ENCODE results near the gene RAD51B. TPM values are rescaled to one million over a fixed set of nuclear protein-coding genes. Genes with fewer than 3 reads are reported as not detected.
"Not testable (repeated sequence)": the region's sequence is repeated elsewhere in the genome, so short reads cannot be mapped to it uniquely, and the experiment has no call there.

The RAD51B gene
- total RNA-seq, 1 experiment from 2014 or later = 14.2 TPM

- H3K4me1 Mint-ChIP-seq; H3K4me3 Mint-ChIP-seq; H3K27me3 Mint-ChIP-seq (ENCODE audit: low read depth); POLR2A ChIA-PET; H3K27ac Mint-ChIP-seq; ATAC-seq: not testable (repeated sequence)
- 0 out of 2 replicates have a peak, but pooled peaks have one; percentile 25 for TF ChIP-seq FOXK1 (CRISPR knock-in tag; IDR thresholded peaks at IDR 0.05)
- CTCF ChIA-PET = interaction anchor here (0.8 to 2.1 kb wide), 14 partner anchors 8 to 385 kb away, joined by 3 to 8 read pairs (median 4); partner anchors contain the start of gene ZFP36L1
- H3K9me3 Mint-ChIP-seq = peaks cover 16% of the 10 kb centered on the region
- peak; percentile 50 for DNase-seq (ENCODE audit: low spot score)
- H3K36me3 Mint-ChIP-seq = peaks cover 19% of the 10 kb centered on the region
Measured at GRCh38 chr14:68434173-68434572, 614.6 kb downstream of the RAD51B start.

- H3K27ac Mint-ChIP-seq; H3K27me3 Mint-ChIP-seq (ENCODE audit: low read depth); H3K36me3 Mint-ChIP-seq; ATAC-seq; DNase-seq (ENCODE audit: low spot score); H3K4me3 Mint-ChIP-seq; H3K9me3 Mint-ChIP-seq; H3K4me1 Mint-ChIP-seq; POLR2A ChIA-PET: not testable (repeated sequence)
- CTCF ChIA-PET = interaction anchor here (1.5 kb wide), 1 partner anchor 15 kb away, joined by 3 read pairs; no protein-coding TSS in a partner anchor
Measured at GRCh38 chr14:68435631-68436030, 616.1 kb downstream of the RAD51B start.

GRCh38 chr14:68439676-68440075 is 620.1 kb downstream of the RAD51B start:
- no peaks in the 10 kb centered on the region for H3K27me3 Mint-ChIP-seq (ENCODE audit: low read depth)
- ChIA-PET CTCF (no interaction called here), POLR2A (no interaction called here)
- peaks cover 12% of the 10 kb centered on the region for H3K4me1 Mint-ChIP-seq
- H3K36me3 Mint-ChIP-seq = peaks cover 6% of the 10 kb centered on the region; the same call in 1 of the 2 replicates
- peaks cover 5% of the 10 kb centered on the region for H3K9me3 Mint-ChIP-seq
- TF ChIP-seq NR2C2 (CRISPR knock-in tag; IDR thresholded peaks at IDR 0.05) (no peak), ZNF416 (CRISPR knock-in tag; IDR thresholded peaks at IDR 0.05) (no peak), GTF2I (CRISPR knock-in tag; conservative IDR thresholded peaks at IDR 0.05) (no peak), IRF1 (CRISPR knock-in tag; IDR thresholded peaks at IDR 0.05) (no peak), PRRX2 (CRISPR knock-in tag; IDR thresholded peaks at IDR 0.05) (no peak), CTCF (IDR thresholded peaks at IDR 0.05) (no peak)
- TF ChIP-seq, protein P1, sequence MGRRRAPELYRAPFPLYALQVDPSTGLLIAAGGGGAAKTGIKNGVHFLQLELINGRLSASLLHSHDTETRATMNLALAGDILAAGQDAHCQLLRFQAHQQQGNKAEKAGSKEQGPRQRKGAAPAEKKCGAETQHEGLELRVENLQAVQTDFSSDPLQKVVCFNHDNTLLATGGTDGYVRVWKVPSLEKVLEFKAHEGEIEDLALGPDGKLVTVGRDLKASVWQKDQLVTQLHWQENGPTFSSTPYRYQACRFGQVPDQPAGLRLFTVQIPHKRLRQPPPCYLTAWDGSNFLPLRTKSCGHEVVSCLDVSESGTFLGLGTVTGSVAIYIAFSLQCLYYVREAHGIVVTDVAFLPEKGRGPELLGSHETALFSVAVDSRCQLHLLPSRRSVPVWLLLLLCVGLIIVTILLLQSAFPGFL (CRISPR knock-in tag; IDR thresholded peaks at IDR 0.05; ENCODE audit: borderline replicate concordance) = no peak
- TF ChIP-seq, protein P2, sequence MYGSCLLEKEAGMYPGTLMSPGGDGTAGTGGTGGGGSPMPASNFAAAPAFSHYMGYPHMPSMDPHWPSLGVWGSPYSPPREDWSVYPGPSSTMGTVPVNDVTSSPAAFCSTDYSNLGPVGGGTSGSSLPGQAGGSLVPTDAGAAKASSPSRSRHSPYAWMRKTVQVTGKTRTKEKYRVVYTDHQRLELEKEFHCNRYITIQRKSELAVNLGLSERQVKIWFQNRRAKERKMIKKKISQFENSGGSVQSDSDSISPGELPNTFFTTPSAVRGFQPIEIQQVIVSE (CRISPR knock-in tag; IDR thresholded peaks at IDR 0.05; ENCODE audit: borderline replicate concordance) = no peak
- TF ChIP-seq, protein P3, sequence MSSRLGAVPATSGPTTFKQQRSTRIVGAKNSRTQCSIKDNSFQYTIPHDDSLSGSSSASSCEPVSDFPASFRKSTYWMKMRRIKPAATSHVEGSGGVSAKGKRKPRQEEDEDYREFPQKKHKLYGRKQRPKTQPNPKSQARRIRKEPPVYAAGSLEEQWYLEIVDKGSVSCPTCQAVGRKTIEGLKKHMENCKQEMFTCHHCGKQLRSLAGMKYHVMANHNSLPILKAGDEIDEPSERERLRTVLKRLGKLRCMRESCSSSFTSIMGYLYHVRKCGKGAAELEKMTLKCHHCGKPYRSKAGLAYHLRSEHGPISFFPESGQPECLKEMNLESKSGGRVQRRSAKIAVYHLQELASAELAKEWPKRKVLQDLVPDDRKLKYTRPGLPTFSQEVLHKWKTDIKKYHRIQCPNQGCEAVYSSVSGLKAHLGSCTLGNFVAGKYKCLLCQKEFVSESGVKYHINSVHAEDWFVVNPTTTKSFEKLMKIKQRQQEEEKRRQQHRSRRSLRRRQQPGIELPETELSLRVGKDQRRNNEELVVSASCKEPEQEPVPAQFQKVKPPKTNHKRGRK (CRISPR knock-in tag; IDR thresholded peaks at IDR 0.05; ENCODE audit: borderline replicate concordance) = no peak
- TF ChIP-seq, protein P4, sequence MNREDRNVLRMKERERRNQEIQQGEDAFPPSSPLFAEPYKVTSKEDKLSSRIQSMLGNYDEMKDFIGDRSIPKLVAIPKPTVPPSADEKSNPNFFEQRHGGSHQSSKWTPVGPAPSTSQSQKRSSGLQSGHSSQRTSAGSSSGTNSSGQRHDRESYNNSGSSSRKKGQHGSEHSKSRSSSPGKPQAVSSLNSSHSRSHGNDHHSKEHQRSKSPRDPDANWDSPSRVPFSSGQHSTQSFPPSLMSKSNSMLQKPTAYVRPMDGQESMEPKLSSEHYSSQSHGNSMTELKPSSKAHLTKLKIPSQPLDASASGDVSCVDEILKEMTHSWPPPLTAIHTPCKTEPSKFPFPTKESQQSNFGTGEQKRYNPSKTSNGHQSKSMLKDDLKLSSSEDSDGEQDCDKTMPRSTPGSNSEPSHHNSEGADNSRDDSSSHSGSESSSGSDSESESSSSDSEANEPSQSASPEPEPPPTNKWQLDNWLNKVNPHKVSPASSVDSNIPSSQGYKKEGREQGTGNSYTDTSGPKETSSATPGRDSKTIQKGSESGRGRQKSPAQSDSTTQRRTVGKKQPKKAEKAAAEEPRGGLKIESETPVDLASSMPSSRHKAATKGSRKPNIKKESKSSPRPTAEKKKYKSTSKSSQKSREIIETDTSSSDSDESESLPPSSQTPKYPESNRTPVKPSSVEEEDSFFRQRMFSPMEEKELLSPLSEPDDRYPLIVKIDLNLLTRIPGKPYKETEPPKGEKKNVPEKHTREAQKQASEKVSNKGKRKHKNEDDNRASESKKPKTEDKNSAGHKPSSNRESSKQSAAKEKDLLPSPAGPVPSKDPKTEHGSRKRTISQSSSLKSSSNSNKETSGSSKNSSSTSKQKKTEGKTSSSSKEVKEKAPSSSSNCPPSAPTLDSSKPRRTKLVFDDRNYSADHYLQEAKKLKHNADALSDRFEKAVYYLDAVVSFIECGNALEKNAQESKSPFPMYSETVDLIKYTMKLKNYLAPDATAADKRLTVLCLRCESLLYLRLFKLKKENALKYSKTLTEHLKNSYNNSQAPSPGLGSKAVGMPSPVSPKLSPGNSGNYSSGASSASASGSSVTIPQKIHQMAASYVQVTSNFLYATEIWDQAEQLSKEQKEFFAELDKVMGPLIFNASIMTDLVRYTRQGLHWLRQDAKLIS (CRISPR knock-in tag; IDR thresholded peaks at IDR 0.05; ENCODE audit: borderline replicate concordance) = no peak
- no peak for ATAC-seq
- no peak overlapping the region for H3K27ac Mint-ChIP-seq
- no peak overlapping the region for H3K4me3 Mint-ChIP-seq
- no peak for DNase-seq (ENCODE audit: low spot score)
